H7 (cell line): Measurements from ENCODE around the gene NOL7. TPM values are rescaled to one million over a fixed set of nuclear protein-coding genes. Genes with fewer than 3 reads are reported as not detected.

ENCODE experiments used
- total RNA-seq: library from RNA; depleted of rRNA; stranded (reverse); fragments of >200 nt; shearing (Covaris generic); gene quantifications from 2 replicates; pipeline ENCODE4 v1.2.3, GENCODE V29; 2014; rRNA removed

The NOL7 gene
- total RNA-seq, 1 experiment from 2014 or later = 46.9 TPM

Other genes starting within 250 kb of the NOL7 start
- gene GFOD1, start 127.7 kb upstream of the NOL7 start, total RNA-seq = 3.4 and 4.4 TPM in 2 replicates
- gene SIRT5, start 40.7 kb upstream of the NOL7 start, total RNA-seq = 9.8 and 15.5 TPM in 2 replicates
- 23.6 and 30.7 TPM in 2 replicates for gene RANBP9, start 96.5 kb downstream of the NOL7 start, total RNA-seq
- gene MCUR1, start 199.2 kb downstream of the NOL7 start, total RNA-seq = 16.0 and 21.4 TPM in 2 replicates